DND-41 (cell line): Measurements from ENCODE around the gene N4BP2L1.

Experiments used
- ATAC-seq: fragments of 200-7000 bp; cut with Tn5 transposase; 3 replicates; pipeline ENCODE4 v1.9.1; 2021; ENCODE audit warnings: low read depth; ENCODE audit not compliant: insufficient read depth
- DNase-seq: peaks from one replicate; pipeline ENCODE4 v3.0.0-alpha.2; 2020
- H2AFZ ChIP-seq: 2 replicates; pipeline ENCODE4 v1.6.0; 2012; ENCODE audit warnings: low read depth, low read length
- H3K27ac ChIP-seq: 2 replicates; pipeline ENCODE4 v1.5.1; 2012; ENCODE audit warnings: low read length, inconsistent platforms
- H3K27me3 ChIP-seq: fragments of 200-600 bp; sonication (generic); 2 replicates; pipeline ENCODE4 v1.6.0; 2012; ENCODE audit warnings: low read length, mild to moderate bottlenecking, inconsistent platforms; ENCODE audit not compliant: insufficient read depth, poor library complexity
- H3K36me3 ChIP-seq: 2 replicates; pipeline ENCODE4 v1.5.1; 2012; ENCODE audit warnings: low read length, inconsistent platforms; ENCODE audit not compliant: insufficient read depth
- H3K4me1 ChIP-seq: 2 replicates; pipeline ENCODE4 v1.5.1; 2012; ENCODE audit warnings: mild to moderate bottlenecking, low read length; ENCODE audit not compliant: insufficient read depth
- H3K4me2 ChIP-seq: 2 replicates; pipeline ENCODE4 v1.6.0; 2012; ENCODE audit warnings: mild to moderate bottlenecking, moderate library complexity, low read length, inconsistent platforms; ENCODE audit not compliant: insufficient read depth
- H3K4me3 ChIP-seq, 2 experiments: fragments of 200-600 bp in 1 of 2; shearing (Covaris generic) in 1 of 2; 2 replicates each; pipeline ENCODE4 v1.5.1; 2012 to 2016; ENCODE audit warnings: inconsistent platforms in 2 of 2, low read length in 2 of 2, mild to moderate bottlenecking in 2 of 2, low read depth in 1 of 2, moderate library complexity in 1 of 2
- H3K79me2 ChIP-seq: 2 replicates; pipeline ENCODE4 v1.6.0; 2012; ENCODE audit warnings: low read length, inconsistent platforms; ENCODE audit not compliant: insufficient read depth
- H3K9ac ChIP-seq: 2 replicates; pipeline ENCODE4 v1.6.0; 2012; ENCODE audit warnings: low read depth, mild to moderate bottlenecking, inconsistent platforms, low read length, moderate library complexity
- H3K9me3 ChIP-seq: 2 replicates; pipeline ENCODE4 v1.5.1; 2012; ENCODE audit warnings: low read length, moderate library complexity, mild to moderate bottlenecking, inconsistent platforms; ENCODE audit not compliant: insufficient read depth, severe bottlenecking
- H4K20me1 ChIP-seq: 2 replicates; pipeline ENCODE4 v1.6.0; 2012; ENCODE audit warnings: low read length; ENCODE audit not compliant: insufficient read depth
- EZH2 ChIP-seq: IDR thresholded peaks from 3 replicates; pipeline ENCODE4 v1.6.1; 2012; ENCODE audit warnings: borderline replicate concordance, low read depth, mild to moderate bottlenecking, moderate library complexity, low read length, inconsistent platforms; ENCODE audit not compliant: severe bottlenecking
- TF ChIP-seq, protein P1 (sequence below): IDR thresholded peaks from 2 replicates; pipeline ENCODE4 v1.5.1; 2012; ENCODE audit warnings: borderline replicate concordance, low read length, moderate library complexity, mild to moderate bottlenecking; ENCODE audit not compliant: poor library complexity, severe bottlenecking; ENCODE audit errors: extremely low read depth

N4BP2L1 gene

GRCh38 chr13:32446220-32446619 is 18.3 kb upstream of the N4BP2L1 start:
- no peak for ATAC-seq
- no peaks in the 10 kb centered on the region for H3K4me1 ChIP-seq
- no peak for DNase-seq
- no peak overlapping the region for H3K4me2 ChIP-seq
- no peaks in the 10 kb centered on the region for H3K27me3 ChIP-seq
- TF ChIP-seq EZH2 = no peak
- TF ChIP-seq, protein P1, sequence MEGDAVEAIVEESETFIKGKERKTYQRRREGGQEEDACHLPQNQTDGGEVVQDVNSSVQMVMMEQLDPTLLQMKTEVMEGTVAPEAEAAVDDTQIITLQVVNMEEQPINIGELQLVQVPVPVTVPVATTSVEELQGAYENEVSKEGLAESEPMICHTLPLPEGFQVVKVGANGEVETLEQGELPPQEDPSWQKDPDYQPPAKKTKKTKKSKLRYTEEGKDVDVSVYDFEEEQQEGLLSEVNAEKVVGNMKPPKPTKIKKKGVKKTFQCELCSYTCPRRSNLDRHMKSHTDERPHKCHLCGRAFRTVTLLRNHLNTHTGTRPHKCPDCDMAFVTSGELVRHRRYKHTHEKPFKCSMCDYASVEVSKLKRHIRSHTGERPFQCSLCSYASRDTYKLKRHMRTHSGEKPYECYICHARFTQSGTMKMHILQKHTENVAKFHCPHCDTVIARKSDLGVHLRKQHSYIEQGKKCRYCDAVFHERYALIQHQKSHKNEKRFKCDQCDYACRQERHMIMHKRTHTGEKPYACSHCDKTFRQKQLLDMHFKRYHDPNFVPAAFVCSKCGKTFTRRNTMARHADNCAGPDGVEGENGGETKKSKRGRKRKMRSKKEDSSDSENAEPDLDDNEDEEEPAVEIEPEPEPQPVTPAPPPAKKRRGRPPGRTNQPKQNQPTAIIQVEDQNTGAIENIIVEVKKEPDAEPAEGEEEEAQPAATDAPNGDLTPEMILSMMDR = no peak
- no peak overlapping the region for H3K4me3 ChIP-seq
- H3K9me3 ChIP-seq = no peaks in the 10 kb centered on the region
- no peak overlapping the region for H3K27ac ChIP-seq
- no peaks in the 10 kb centered on the region for H3K36me3 ChIP-seq
- H2AFZ ChIP-seq = no peak overlapping the region
- no peaks in the 10 kb centered on the region for H3K79me2 ChIP-seq
- no peak overlapping the region for H3K9ac ChIP-seq
- no peaks in the 10 kb centered on the region for H4K20me1 ChIP-seq

DNA sequence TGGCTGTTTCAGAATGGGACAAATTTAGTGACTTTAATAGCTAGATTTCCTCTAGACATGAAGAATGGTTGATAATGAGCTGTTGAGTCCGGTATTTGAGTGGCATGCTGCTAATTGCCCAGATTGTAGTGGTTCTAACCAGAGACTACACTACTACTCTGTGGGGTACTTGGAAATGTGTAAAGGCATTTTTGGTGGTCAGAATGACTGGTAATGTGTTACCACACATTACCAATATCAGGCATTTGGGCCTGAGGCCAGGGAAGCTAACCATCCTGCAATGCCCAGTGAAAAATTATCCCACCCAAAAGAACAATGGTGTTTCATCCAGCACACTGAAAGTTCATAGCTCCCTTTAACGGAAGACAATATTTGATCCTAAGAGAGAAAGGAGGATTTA is 17.5 kb upstream of the N4BP2L1 start:
- no peak overlapping the region for H3K4me2 ChIP-seq
- H3K27ac ChIP-seq = no peak overlapping the region
- no peak overlapping the region for H2AFZ ChIP-seq
- DNase-seq = no peak
- no peak overlapping the region for H3K9ac ChIP-seq
- no peaks in the 10 kb centered on the region for H3K9me3 ChIP-seq
- no peaks in the 10 kb centered on the region for H3K27me3 ChIP-seq
- H4K20me1 ChIP-seq = no peaks in the 10 kb centered on the region
- H3K4me3 ChIP-seq = no peak overlapping the region
- H3K79me2 ChIP-seq = no peaks in the 10 kb centered on the region
- TF ChIP-seq EZH2 = no peak
- TF ChIP-seq, protein P1 = no peak
- no peaks in the 10 kb centered on the region for H3K36me3 ChIP-seq
- H3K4me1 ChIP-seq = no peaks in the 10 kb centered on the region
- ATAC-seq = no peak

DNA sequence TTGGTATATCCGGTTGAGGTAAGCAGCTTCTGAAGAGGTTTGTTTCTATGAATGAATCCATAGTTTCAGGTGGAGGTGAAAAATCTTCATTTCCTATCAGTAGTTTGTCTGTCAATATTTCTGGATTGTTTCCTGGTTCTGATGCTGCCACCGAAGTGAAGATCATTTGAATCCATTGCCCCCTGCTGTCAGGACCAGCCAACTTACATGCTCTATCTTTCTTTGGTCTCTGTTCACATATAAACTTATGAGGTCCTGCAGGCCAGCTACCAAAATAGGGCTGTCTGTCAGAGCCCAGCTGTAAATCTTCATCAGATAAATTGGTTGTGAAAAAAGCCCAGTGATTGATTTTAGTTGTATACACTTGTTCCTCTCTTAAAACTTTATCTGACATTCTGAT is 15.2 kb upstream of the N4BP2L1 start:
- Histone ChIP-seq H3K79me2 (no peaks in the 10 kb centered on the region), H2AFZ (no peak overlapping the region)
- no peak for TF ChIP-seq EZH2
- TF ChIP-seq, protein P1 = peak; percentile 68

GRCh38 chr13:32438871-32439270 is 10.9 kb upstream of the N4BP2L1 start:
- Histone ChIP-seq H3K9ac (no peak overlapping the region), H4K20me1 (no peaks in the 10 kb centered on the region), H2AFZ (no peak overlapping the region), H3K79me2 (no peaks in the 10 kb centered on the region), H3K27ac (no peak overlapping the region), H3K9me3 (no peaks in the 10 kb centered on the region), H3K36me3 (no peaks in the 10 kb centered on the region), H3K4me3 (no peak overlapping the region), H3K4me1 (no peaks in the 10 kb centered on the region), H3K4me2 (no peak overlapping the region), H3K27me3 (no peaks in the 10 kb centered on the region)
- no peak for ATAC-seq
- TF ChIP-seq EZH2 = no peak
- no peak for DNase-seq

More for the DNA sequence above, 15.2 kb upstream of the N4BP2L1 start:
- Histone ChIP-seq H3K27ac (no peak overlapping the region), H3K27me3 (no peaks in the 10 kb centered on the region), H3K4me3 (no peak overlapping the region), H3K9me3 (no peaks in the 10 kb centered on the region), H3K36me3 (no peaks in the 10 kb centered on the region), H4K20me1 (no peaks in the 10 kb centered on the region), H3K4me2 (no peak overlapping the region), H3K9ac (no peak overlapping the region), H3K4me1 (no peaks in the 10 kb centered on the region)
- ATAC-seq = peak; percentile 74; the same call in 2 of the 3 replicates
- peak; percentile 37 for DNase-seq
